HL-60 (cell line): ENCODE measurements around the gene KIF5A.

ENCODE experiments used
- DNase-seq, 2 experiments: peaks; one replicate each; pipeline ENCODE4 v3.0.0-alpha.2; 2010 to 2020; ENCODE audit warnings: low read depth in 1 of 2, low spot score in 1 of 2
- H3K27ac ChIP-seq: fragments of 250-450 bp; sonication (Bioruptor Pico); replicated peaks from 2 replicates; pipeline ENCODE4 v1.5.1; 2020; ENCODE audit warnings: mild to moderate bottlenecking, moderate library complexity
- H3K27me3 ChIP-seq: fragments of 250-450 bp; sonication (Bioruptor Pico); 2 replicates; pipeline ENCODE4 v1.5.1; 2021; ENCODE audit warnings: mild to moderate bottlenecking, moderate library complexity; ENCODE audit not compliant: insufficient read depth, poor library complexity, severe bottlenecking
- H3K4me3 ChIP-seq: replicated peaks from 2 replicates; pipeline ENCODE4 v1.5.1; 2011; ENCODE audit warnings: mild to moderate bottlenecking, control low read depth, low read length; ENCODE audit not compliant: insufficient read depth
- GABPA ChIP-seq: IDR thresholded peaks from 2 replicates; pipeline ENCODE4 v1.6.1; 2012; ENCODE audit warnings: low read depth
- POLR2AphosphoS5 ChIP-seq: IDR thresholded peaks from 2 replicates; pipeline ENCODE4 v1.6.1; 2012; ENCODE audit warnings: low read depth
- REST ChIP-seq: IDR thresholded peaks from 2 replicates; pipeline ENCODE4 v1.6.1; 2012; ENCODE audit warnings: low read depth; ENCODE audit not compliant: insufficient replicate concordance
- SPI1 ChIP-seq: IDR thresholded peaks from 2 replicates; pipeline ENCODE4 v1.6.1; 2012; ENCODE audit warnings: low read depth, mild to moderate bottlenecking, borderline replicate concordance
- TF ChIP-seq, protein P1 (sequence below): IDR thresholded peaks from one replicate; pipeline ENCODE4 v1.5.1; 2011; ENCODE audit warnings: low read length, control low read depth, inconsistent platforms; ENCODE audit not compliant: insufficient read depth

Gene KIF5A

GRCh38 chr12:57518920-57519795 is 30.7 kb upstream of the KIF5A start:
- H3K27me3 ChIP-seq = no peaks in the 10 kb centered on the region
- peak overlapping the region; percentile 88 for H3K27ac ChIP-seq
- peak overlapping the region; percentile 90 for H3K4me3 ChIP-seq
- DNase-seq = peak in 1 of 2 experiments; percentile 51
- TF ChIP-seq SPI1 (peak; percentile 33; the same call in 1 of the 2 replicates), REST (no peak)

GRCh38 chr12:57519796-57520052 is 30.1 kb upstream of the KIF5A start:
- peak in 1 of 2 experiments; percentile 25 for DNase-seq
- H3K27me3 ChIP-seq = no peaks in the 10 kb centered on the region
- peak overlapping the region; percentile 90 for H3K4me3 ChIP-seq
- peak overlapping the region; percentile 88 for H3K27ac ChIP-seq
- no peak for TF ChIP-seq SPI1
- TF ChIP-seq REST = no peak
- TF ChIP-seq GABPA = no peak

DNA sequence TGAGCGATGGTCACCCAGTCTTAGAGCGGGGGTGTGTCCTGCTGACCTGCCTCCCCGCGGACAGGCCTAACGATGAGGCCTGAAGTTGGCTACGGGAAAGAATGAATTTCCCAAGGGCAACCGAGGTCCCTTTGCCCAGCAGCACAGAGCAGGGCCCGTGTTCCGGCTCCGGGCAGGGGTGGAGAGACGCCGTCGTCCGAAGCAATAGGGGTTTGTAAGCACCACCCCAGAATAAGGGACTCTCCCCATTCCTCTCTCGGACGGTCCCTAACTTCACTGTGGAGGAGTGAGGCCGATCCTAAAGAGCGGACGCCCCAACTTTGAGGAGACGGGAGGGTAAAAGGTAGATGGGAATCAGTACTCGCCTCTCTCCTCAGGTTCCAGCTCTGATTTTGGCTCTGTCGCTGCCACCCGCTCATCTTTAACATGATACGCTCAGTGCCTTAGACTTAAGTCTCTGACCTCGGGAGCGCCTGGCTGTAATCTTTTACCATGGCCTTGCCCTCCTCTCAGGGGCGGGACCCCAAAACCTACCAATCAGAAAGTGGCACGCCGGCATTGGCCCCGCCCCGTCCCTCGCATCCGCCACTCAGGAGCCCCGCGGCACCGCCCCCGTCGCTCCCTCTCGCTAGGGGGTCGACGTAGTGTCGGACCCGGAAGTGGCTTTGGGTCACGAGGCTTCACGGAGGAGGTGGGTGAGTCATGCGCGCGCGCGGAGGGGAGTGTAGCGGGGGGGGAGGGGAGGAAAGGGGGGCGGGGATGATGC is 29.6 kb upstream of the KIF5A start, which contains the start of gene DDIT3:
TSS of gene DDIT3 (minus strand) at position 462 of the 766 bp plus-strand sequence. CDS start 3,108 bp downstream, outside the sequence.
- DNase-seq = peak; percentile 97 to 99
- Histone ChIP-seq H3K4me3 (peak within 1 kb of the TSS; percentile 90), H3K27me3 (no peaks in the 10 kb centered on the region), H3K27ac (peak within 1 kb of the TSS; percentile 99)
- TF ChIP-seq GABPA (peak; percentile 33; the same call in 1 of the 2 replicates), SPI1 (no peak), REST (peak; percentile 75), POLR2AphosphoS5 (peak; percentile 98)
- TF ChIP-seq, protein P1, sequence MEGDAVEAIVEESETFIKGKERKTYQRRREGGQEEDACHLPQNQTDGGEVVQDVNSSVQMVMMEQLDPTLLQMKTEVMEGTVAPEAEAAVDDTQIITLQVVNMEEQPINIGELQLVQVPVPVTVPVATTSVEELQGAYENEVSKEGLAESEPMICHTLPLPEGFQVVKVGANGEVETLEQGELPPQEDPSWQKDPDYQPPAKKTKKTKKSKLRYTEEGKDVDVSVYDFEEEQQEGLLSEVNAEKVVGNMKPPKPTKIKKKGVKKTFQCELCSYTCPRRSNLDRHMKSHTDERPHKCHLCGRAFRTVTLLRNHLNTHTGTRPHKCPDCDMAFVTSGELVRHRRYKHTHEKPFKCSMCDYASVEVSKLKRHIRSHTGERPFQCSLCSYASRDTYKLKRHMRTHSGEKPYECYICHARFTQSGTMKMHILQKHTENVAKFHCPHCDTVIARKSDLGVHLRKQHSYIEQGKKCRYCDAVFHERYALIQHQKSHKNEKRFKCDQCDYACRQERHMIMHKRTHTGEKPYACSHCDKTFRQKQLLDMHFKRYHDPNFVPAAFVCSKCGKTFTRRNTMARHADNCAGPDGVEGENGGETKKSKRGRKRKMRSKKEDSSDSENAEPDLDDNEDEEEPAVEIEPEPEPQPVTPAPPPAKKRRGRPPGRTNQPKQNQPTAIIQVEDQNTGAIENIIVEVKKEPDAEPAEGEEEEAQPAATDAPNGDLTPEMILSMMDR = no peak
